Activated CD8-positive, alpha-beta memory T cell treated with anti-CD3 and anti-CD28 coated beads, Interleukin-2, amount 50 U/mL, for 24 hours (primary cell): ENCODE results near the gene SEC24B.
"Not testable (repeated sequence)": the region's sequence is repeated elsewhere in the genome, so short reads cannot be mapped to it uniquely, and the experiment has no call there.

Experiments used
- DNase-seq: peaks from one replicate; pipeline ENCODE4 v3.0.0-alpha.2; 2020; ENCODE audit errors: extremely low read depth

SEC24B gene

DNA sequence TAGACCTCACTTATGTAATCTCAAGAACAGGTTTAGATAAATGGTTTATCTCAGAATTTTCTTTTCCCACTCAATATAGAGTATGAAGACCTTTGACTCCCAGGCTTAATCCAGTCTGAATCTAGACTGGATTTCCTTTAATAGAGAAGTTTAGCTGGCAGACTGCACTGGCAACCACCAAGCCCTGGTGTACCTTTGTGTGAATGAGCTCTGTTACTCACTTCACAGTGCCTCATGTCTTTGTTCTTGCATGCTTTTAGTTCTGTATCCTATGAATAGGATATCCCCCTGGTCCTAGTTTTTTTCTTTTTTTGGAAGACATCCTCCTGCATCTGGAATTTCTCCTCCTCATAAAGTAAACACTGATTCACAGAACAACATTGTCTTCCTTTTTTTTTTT lies 73.3 kb downstream of the SEC24B start:
- no peak for DNase-seq

DNA sequence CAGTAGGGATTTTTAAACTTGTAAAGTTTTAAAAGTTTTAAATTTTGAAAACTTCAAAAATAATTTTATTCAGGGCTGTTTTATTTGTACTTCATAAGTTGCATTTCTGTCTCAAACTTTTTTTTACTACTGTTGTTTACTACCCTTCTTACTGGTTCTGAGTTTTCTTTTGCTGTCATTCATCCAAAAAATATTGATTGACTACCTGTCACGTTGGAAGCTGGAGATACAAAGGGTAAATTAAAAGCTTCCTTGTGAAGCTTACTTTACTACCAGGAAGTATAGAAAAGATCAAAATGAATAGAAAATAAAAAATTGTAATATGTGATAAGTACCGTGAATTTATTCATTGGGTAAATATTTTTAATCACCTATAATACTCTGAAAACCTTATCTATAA lies 77.1 kb downstream of the SEC24B start:
- no peak for DNase-seq

DNA sequence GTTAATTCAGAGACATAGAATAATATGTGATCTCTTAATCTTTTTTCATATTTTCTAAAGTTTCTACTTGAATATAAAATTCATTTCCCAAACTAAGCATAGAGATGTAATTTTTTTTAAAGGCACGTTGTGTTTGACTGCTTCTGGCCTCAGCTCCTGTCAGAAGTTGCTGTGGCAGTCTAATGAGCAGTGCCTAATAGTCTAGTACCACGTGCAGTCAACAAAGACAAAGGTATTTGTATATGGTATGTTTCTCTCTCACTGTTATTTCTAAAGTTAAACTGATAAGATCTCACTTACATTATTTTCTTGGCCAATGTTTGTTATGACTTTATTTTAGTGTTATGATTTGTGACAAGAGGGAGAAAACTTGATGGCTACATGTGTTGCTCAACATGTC lies 77.8 kb downstream of the SEC24B start:
- no peak for DNase-seq

DNA sequence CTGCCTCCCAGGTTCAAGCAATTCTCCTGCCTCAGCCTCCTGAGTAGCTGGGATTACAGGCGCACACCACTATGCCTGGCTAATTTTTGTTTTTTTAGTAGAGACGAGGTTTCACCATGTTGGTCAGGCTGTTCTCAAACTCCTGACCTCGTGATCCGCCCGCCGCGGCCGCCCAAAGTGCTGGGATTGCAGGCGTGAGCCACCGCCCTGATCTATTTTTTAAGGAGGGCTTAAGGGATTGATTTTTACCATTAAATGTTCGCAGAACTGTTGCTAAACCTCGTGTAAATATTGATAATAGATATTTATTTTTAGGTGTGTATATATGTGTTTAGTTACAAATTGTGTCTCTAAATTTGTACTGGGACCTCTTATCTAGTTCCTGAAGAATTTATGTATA lies 79.8 kb downstream of the SEC24B start:
- not testable (repeated sequence) for DNase-seq

DNA sequence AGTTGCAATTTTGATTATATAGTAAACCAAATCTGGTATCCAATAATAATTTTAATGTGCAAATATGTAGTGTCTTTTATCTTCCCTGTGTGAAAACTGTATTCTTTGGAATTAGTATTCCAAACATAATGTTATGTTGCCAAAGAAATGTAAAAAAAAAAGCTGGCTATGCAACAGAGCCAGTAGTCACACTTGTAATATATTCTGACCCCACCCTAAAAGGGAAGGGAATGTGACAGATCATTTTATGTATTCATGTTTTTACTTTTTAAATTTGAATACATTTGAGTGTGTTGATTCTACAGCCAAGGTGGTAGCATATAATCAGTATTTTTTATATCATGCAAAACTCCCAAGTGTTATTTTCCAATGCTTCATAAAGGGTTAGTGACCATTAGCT lies 98.6 kb downstream of the SEC24B start:
- no peak for DNase-seq

DNA sequence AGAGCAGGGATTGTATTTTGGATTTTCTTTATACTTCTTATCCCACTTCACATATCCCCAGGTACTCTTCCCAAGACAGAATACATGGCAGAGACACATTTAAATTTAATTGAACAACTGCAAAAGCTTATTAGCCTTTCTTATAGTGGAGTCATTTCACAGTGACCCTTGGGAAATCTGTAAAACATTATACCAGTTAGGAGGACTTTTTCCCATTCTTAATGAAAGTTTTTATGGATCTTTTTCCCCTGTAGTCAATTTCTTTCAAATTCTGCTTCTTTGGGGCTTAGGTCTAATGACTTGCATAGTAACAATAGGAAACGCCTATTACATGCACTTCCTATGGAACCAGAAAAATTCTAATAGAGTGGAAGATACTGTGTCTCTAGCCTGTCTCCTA lies 111.8 kb downstream of the SEC24B start:
- no peak for DNase-seq

DNA sequence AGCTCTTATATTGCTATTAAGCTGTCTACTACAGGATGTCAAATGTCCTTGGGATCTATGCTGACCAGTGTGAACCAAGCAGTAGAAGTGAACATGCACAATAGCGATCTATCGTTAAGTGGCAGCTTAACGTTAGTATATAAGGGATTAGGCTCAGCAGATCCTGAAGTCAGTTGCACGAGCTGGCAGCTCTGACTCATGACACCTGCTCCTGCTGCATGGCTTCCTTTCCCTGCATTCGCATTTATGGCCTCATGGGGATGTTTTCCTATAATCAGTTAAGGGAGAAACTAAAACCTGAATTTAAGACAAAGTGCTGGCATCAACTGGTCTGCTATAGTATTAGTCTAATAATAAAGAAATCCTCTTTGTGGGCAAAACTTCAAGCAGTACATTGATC lies 113.8 kb downstream of the SEC24B start:
- no peak for DNase-seq

DNA sequence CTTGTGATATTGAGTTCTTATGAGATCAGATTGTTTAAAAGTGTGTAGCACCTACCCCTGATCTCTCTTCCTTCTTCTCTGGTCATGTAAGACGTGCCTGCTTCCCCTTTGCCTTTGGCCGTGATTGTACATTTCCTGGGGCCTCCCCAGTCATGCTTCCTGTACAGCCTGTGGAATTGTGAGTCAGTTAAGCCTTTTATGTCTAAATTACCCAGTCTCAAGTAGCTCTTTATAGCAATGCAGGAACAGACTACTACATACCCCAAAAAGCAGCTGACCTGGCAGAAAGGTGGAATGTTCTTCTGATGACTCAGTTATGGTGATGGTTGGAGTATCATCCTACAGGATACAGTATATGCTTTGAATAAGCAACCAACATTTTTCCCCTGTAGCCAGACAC lies 115.0 kb downstream of the SEC24B start:
- DNase-seq: no peak

DNA sequence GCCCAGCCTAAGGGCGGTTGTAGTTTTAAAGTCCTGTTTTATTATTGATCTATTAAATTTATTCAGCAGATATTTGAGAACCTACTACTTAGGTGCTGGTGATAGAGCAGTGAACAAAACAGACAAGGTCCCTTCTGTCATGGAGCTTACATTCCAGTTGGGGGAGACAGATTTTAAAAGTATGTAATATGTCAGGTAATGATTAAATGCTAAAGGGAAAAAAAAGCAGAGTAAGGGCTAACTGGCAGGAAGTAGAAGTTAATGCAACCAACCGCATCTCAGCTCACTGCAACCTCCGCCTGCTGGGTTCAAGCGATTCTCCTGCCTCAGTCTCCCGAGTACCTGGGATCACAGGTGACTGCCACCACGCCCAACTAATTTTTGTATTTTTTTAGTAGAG lies 118.6 kb downstream of the SEC24B start:
- DNase-seq: no peak

DNA sequence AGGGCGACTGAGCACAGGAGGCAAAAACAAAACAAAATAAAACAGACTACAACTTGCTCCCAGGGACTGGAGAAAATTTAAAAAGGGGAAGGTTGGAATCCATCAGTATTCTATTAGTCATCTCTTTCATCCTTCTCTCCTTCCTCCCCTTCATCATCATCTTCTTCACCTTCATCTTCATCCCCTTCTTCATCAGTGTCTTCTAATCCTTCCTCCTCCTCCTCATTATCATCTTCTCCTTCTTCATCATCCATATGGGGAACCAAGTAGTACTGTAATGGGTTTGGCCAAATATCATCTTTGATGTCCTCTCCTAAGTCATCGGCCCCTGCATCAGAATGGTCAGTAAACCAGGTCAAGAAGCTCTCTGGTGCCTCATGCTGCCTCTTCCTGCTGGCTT lies 119.5 kb downstream of the SEC24B start:
- DNase-seq: no peak

DNA sequence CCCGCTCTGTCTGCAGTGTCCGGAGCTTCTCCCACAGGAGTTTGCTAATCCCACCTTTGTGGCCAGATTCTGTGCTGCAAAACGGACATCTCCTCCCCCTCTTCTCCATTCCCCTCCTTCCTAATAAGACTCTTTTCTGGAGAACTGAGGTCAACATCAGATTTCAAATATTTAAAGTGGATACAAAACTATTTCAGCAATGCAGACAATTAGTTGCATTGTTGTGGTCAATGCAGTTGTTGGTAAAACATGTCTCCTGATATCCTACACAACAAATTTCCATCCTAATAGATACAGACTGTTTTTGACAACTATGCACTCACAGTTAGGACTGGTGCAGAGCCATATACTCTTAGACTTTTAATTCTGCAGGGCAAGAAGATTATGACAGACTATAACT lies 121.4 kb downstream of the SEC24B start:
- DNase-seq: no peak

DNA sequence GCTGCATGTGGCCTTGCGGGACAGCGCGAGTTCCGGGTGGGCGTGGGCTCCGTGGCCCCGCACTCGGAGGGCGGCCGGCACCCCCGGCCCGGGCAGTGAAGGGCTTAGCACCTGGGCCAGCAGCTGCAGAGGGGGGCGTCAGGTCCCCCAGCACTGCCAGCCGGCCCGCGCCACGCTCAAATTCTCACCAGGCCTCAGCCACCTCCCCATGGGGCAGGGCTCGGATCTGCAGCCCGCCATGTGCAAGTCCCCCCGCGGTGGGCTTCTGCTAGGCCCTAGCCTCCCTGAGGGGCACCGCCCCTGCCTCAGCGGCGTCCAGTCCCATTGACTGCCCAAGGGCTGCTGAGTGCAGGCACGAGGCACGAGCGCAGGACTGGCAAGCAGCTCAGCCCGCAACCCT lies 123.8 kb downstream of the SEC24B start:
- DNase-seq: no peak

DNA sequence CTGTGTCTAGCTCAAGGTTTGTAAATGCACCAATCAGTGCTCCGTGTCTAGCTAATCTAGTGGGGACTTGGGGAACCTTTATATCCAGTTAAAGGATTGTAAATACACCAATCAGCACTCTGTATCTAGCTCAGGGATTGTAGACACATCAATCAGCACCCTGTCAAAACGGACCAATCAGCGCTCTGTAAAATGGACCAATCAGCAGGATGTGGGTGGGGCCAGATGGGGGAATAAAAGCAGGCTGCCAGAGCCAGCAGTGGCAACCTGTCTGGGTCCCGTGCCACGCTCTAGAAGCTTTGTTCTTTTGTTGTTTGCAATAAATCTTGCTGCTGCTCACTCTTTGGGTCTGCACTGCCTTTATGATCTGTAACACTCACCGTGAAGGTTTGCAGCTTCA lies 124.5 kb downstream of the SEC24B start:
- DNase-seq: not testable (repeated sequence)

DNA sequence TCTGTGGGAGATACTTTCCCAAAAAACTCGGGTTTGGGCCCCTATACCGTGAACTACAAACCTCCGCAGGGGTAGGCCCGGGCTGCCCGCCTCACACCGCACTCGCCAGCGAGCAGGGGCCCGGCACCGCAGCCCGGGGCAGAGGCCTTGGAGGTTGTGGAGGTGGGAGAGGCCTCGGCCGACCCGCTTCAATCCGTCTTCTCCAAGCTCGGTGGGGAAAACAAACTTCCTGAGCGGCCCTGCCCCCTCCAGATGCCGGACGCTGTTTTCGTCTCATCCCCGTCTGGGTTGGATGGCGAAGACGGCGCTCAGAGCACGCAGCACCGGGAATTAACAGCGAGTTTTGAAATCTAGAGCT lies 126.0 kb downstream of the SEC24B start:
- DNase-seq: no peak

DNA sequence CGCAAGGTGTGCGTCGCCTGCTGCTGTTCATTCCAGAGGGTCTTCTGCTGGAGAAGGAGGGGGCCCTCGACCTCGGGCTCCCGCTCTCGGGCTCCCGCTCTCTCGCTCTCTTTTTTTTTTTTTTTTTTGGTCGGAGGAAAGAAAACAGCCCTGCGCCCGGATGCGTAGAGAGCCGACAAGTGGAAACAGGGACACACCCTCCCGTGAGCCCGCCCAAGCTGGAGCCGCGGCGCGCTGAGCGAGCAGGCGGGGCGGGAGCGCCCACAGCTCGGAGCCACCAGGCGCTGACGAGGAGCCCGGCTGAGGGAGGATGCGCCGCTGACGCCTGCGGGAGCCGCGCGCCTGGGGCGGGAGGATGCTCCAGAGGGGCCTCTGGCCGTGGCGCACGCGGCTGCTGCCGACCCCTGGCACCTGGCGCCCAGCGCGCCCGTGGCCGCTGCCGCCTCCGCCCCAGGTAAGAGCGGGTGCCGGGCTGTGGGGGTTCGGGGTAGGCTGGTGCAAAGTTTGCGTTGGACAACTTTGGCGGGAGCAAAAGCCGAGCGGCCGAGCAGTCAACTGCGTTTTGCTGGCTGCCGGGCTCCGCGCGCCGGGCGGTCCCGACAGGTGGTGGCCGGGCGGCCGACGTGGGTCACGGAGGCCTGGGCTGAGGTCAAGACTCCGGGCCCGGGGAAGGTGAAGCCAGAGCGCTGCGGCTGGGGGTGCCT lies 126.5 kb downstream of the SEC24B start, which contains the start of gene MCUB:
TSS of gene MCUB (plus strand) at position 264 of the 704 bp plus-strand sequence. CDS start at position 356, 92 bp downstream.
- DNase-seq: peak; percentile 72

DNA sequence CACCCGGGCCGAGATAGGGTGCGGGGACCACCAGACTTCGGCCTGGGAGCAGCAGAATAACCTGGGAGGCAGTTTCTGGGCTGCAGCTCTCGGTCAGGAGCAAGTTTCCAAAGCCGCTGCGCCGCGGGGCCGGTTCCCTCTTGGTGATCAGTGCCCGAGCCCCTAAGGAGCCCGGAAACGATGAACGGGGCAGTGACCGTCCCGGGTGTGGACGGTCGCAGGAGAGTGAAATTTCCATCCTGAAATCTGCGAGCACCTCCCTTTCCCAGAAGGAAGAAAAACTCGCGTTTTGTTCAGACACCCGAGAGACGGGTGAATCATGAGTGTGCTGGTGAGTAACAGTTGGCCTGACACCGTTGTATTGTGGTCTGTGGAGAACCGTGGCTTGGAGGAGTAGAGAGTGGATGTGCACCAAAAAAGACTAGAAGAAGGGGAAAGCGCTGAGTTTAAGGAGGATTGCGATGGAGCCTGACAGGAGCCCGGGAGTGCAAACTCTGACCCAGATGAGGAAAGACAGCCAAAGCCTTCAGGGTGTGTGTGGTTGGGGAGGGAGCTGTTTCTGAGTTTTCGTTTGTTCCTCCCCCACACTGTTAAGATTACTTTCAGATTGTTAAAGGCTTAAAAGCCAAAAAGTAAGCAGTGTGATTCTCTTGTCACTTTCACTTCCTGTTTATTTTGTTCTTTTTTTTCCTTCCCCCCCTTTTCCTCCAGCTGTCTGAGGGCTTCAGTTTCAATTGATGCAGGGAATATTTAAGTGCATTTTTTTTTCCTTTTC lies 127.3 kb downstream of the SEC24B start:
- peak; percentile 45 for DNase-seq

DNA sequence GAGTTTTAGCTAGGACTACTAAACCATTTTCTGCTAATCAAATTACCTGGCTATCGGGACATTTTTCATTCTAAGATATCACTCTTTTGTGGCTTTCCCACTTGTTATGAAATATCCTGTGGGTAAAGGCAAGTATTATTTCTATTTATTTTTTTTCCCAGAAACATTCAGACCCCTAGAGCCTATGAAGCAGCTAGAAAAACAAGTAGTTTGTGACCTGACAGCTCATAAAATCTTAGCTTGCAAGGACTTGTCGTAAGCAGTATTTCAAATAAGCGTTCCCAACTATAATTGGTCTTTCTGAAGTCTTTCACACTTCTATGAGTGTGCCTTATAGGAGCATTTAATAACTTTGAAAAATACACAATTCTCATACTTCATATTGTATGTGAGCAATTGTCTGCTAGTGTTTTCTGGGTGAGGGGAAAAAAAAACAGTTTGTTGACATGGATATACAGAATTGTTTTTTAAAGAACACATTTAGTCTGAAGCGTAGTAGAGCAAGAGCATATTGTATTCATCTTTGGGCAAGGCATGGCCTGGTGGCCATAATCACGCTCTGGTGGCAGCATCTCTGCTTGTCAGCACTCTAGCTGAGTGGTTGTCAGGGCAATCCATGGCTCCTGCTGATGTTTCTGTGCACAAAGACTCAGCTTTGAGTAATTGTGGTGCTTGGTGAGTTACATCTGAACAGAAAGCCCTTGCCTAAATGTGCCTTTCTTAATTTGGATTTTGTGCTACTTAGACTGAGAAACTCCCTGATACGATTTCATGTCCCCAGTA lies 129.0 kb downstream of the SEC24B start:
- DNase-seq: no peak

DNA sequence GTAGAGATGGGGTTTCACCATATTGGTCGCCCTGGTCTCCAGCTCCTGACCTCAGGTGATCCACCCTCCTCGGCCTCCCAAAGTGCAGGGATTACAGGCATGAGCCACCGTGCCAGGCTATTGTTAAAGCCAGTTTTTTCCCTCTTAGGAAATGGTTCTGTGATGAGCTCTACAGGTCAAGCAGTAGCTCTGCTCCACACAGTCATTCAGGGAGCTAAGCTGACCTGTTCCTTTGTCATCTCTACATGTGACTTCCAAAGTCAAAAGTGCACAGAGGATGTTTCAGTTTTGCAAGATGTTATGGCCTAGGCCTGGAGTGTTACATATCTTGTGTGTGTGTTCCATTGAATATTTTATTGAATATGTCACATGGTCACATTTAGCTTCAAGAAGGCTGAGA lies 137.9 kb downstream of the SEC24B start:
- DNase-seq: no peak

DNA sequence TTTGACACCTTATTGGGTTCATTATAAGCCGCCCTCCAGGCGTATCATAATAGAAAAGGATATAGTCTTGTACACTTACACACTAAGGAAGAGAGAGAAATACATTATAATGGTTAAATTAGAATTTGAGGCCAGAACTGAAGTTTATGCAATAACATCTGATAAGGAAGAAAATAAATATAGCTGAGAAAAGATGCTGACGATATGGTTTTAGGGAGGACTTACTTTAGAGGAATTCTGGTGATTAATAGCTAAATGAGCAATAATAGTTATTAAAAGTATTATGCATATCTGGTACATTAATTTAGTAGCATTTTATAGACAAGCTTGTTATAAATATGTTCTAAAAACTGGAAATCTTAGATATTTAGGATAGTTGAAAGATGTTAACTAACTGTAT lies 138.5 kb downstream of the SEC24B start:
- DNase-seq: no peak

DNA sequence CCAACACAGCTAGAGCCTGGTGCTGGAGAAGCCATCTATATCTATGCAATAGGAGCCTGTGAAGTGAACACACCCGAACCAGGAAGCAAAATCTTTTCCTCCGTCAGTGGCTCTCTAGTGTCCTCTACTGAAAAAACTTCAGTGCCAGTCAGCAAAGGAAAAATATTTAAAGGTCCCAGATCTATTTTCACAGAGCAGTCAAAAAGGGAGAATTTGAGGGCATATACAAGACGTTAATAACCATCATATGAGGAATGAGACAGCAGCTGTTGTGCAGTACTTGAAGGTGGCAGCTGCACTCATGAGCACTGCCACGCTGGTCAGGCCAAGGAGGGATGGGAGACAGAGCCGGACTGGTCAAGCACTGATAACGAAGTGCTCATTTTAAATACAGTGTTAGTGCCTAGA lies 140.8 kb downstream of the SEC24B start:
- DNase-seq: no peak

DNA sequence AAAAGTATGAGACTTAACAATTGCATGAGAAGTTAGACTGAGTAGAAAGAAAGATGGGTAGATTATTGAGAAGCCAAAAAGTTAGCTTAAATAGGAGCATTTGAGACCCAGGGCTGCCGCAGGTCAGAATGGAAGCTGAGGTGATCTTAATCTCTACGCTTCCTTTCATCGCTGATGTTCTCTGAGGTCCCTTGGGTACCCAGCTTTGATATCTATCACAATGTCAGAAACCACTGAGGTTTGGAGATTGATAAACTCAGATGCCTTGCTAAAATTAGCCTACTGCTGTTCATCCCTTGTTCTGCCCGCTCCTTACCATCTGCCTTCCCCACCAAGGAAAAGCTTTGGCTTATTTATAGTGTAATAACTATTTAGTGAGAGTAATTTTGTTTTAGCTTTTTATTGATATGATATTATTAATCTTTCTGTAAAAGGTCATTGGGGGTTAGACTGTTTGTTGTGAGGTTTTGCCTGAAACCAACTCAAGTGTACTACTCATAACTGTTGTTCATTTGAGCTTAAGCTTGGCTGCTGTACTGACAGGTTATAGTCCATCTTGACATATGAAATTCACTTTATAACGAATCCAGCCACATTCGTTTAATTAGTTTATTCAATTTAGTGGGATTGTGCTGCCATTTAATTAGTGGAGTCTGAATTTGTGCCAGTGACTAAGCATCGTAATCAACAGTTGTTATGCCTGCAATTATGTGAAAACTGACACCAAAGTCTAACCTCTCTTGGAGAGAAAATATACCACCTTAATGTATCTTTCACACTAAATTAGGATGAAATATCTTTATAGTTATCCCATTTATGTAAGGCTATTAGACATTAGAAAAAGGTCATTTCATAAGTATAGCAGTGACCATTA lies 141.6 kb downstream of the SEC24B start:
- no peak for DNase-seq

DNA sequence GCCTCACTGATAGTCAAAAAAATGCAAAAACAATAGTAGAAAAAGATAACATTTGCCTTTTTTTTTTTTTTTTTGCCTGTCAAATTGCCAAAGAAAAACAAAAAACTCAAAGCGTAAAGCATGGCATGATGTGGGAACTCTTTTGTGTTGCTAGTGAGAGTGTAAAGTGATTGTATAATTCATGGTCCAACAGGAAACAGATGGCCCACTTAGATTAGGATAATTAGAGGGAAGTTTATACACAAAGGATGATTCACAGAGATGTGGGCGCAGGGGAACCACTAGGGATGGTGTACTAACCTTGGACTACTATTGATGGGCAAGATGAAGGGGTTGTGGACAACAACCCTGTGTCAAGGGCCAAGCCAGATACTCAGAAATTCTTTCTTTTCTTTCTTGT lies 142.8 kb downstream of the SEC24B start:
- DNase-seq: no peak
